Measurements from ENCODE around the gene FCER2. TPM values are rescaled to one million over a fixed set of nuclear protein-coding genes. Genes with fewer than 3 reads are reported as not detected.
A peak's percentile ranks its signal among the peaks of the same experiment; 100 is the strongest.

The FCER2 gene
- polyA plus RNA-seq, 3 donors = 1.1 to 4.1 (median 2.1) TPM

GRCh38 chr19:7645656-7646425 lies 56.1 kb downstream of the FCER2 start:
- H2AFZ ChIP-seq (ENCODE audit: insufficient read depth, low read depth, low read length, poor library complexity, severe bottlenecking) = peak overlapping the region; percentile 8
- H3K4me3 ChIP-seq (replicated peaks in 1 of 3; ENCODE audit: low read depth in 2 of 3, low read length in 3 of 3) = peak overlapping the region; percentile 21 to 75 (median 51)
- H3K36me3 ChIP-seq (replicated peaks in 1 of 2; ENCODE audit: control insufficient read depth in 1 of 2, insufficient read depth in 2 of 2, low read length in 2 of 2) = peaks cover 36 to 62% of the 10 kb centered on the region in 2 donors
- TF ChIP-seq, protein P1, sequence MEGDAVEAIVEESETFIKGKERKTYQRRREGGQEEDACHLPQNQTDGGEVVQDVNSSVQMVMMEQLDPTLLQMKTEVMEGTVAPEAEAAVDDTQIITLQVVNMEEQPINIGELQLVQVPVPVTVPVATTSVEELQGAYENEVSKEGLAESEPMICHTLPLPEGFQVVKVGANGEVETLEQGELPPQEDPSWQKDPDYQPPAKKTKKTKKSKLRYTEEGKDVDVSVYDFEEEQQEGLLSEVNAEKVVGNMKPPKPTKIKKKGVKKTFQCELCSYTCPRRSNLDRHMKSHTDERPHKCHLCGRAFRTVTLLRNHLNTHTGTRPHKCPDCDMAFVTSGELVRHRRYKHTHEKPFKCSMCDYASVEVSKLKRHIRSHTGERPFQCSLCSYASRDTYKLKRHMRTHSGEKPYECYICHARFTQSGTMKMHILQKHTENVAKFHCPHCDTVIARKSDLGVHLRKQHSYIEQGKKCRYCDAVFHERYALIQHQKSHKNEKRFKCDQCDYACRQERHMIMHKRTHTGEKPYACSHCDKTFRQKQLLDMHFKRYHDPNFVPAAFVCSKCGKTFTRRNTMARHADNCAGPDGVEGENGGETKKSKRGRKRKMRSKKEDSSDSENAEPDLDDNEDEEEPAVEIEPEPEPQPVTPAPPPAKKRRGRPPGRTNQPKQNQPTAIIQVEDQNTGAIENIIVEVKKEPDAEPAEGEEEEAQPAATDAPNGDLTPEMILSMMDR (IDR thresholded peaks at IDR 0.05) = no peak
- WGBS (ENCODE audit: insufficient coverage) = 24% methylated on average over 18 of the region's 20 CpGs
- peak overlapping the region; percentile 71 to 94 for H3K4me3 Mint-ChIP-seq
- peaks cover 0 to 2% (median 0%) of the 10 kb centered on the region in 7 donors for H3K9me3 Mint-ChIP-seq
- peak overlapping the region; percentile 61 for H3K9ac ChIP-seq (ENCODE audit: insufficient read depth, low read length, poor library complexity, severe bottlenecking)
- peaks cover 0 to 2% (median 0%) of the 10 kb centered on the region in 3 donors for H3K27me3 Mint-ChIP-seq (ENCODE audit: low read depth in 3 of 3)
- no peak for DNase-seq
- peaks cover 57% of the 10 kb centered on the region for H3K79me2 ChIP-seq (ENCODE audit: insufficient read depth, low read length)
- peak overlapping the region; percentile 73 to 87 for H3K27ac ChIP-seq (ENCODE audit: low read depth in 1 of 2, low read length in 2 of 2)
- no peaks in the 10 kb centered on the region for H3K9me3 ChIP-seq (replicated peaks in 1 of 2; ENCODE audit: control insufficient read depth in 1 of 2, insufficient read depth in 1 of 2, low read length in 2 of 2)
- peaks cover 35 to 63% of the 10 kb centered on the region in 2 donors for H3K36me3 Mint-ChIP-seq
- H3K27ac Mint-ChIP-seq = peak overlapping the region; percentile 88 to 98 (median 93)
- no peaks in the 10 kb centered on the region for H3K27me3 ChIP-seq (ENCODE audit: control insufficient read depth in 2 of 2, insufficient read depth in 2 of 2, low read length in 2 of 2)
- H3K4me2 ChIP-seq (replicated peaks; ENCODE audit: extremely low read depth, low read length, poor library complexity, severe bottlenecking) = peak overlapping the region; percentile 86
- peaks cover 36% of the 10 kb centered on the region for H3K4me1 Mint-ChIP-seq
- peaks cover 46 to 58% of the 10 kb centered on the region in 2 donors for H3K4me1 ChIP-seq (ENCODE audit: control insufficient read depth in 1 of 2, insufficient read depth in 2 of 2, low read length in 2 of 2)
- intact Hi-C loops (cut with micrococcal nuclease) = loop anchor here in 1 of 2 donors (5.0 kb wide), 1 partner anchor 36 kb away; the partner anchor contains the start of gene TRAPPC5
- H4K20me1 ChIP-seq (ENCODE audit: insufficient read depth, low read length) = peaks cover 44% of the 10 kb centered on the region

DNA sequence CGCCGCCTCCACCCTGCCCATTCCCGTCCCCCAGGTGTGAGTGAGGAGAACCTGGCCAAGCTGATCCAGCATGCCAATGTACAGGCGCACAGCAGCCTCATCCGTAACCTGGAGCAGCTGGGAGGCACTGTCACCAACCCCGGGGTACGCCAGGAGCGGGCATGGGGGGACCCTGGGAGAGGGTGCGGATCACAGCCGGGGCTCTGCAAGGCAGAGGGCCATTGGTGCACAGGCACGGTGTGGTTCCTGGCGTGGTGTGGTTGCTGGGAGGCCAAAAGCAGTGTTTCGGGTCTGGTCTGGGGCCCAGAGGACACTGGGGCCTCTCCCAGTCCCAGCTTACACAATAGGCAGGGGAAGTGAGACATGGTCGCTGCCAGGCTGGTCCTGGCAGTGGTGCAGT lies 56.8 kb downstream of the FCER2 start:
- Mint-ChIP-seq H3K36me3 (peaks cover 42 to 70% of the 10 kb centered on the region in 2 donors), H3K9me3 (peaks cover 0 to 2% (median 0%) of the 10 kb centered on the region in 7 donors), H3K4me1 (peaks cover 41% of the 10 kb centered on the region), H3K27ac (peak overlapping the region; percentile 88 to 98 (median 93)), H3K4me3 (peak overlapping the region; percentile 71 to 94), H3K27me3 (ENCODE audit: low read depth in 3 of 3) (no peaks in the 10 kb centered on the region)
- Histone ChIP-seq H3K4me2 (replicated peaks; ENCODE audit: extremely low read depth, low read length, poor library complexity, severe bottlenecking) (peak overlapping the region; percentile 86), H3K79me2 (ENCODE audit: insufficient read depth, low read length) (peaks cover 64% of the 10 kb centered on the region), H3K27ac (ENCODE audit: low read depth in 1 of 2, low read length in 2 of 2) (peak overlapping the region; percentile 73 to 87), H3K4me3 (replicated peaks in 1 of 3; ENCODE audit: low read depth in 2 of 3, low read length in 3 of 3) (peak overlapping the region in 2 of 3 experiments; percentile 51 to 75), H3K4me1 (ENCODE audit: control insufficient read depth in 1 of 2, insufficient read depth in 2 of 2, low read length in 2 of 2) (peaks cover 46 to 60% of the 10 kb centered on the region in 2 donors), H2AFZ (ENCODE audit: insufficient read depth, low read depth, low read length, poor library complexity, severe bottlenecking) (no peak overlapping the region), H3K9me3 (replicated peaks in 1 of 2; ENCODE audit: control insufficient read depth in 1 of 2, insufficient read depth in 1 of 2, low read length in 2 of 2) (no peaks in the 10 kb centered on the region), H3K36me3 (replicated peaks in 1 of 2; ENCODE audit: control insufficient read depth in 1 of 2, insufficient read depth in 2 of 2, low read length in 2 of 2) (peaks cover 43 to 68% of the 10 kb centered on the region in 2 donors), H3K27me3 (ENCODE audit: control insufficient read depth in 2 of 2, insufficient read depth in 2 of 2, low read length in 2 of 2) (no peaks in the 10 kb centered on the region), H3K9ac (ENCODE audit: insufficient read depth, low read length, poor library complexity, severe bottlenecking) (peak overlapping the region; percentile 61), H4K20me1 (ENCODE audit: insufficient read depth, low read length) (peaks cover 51% of the 10 kb centered on the region)
- TF ChIP-seq, protein P1 (IDR thresholded peaks at IDR 0.05) = no peak
- 38% methylated on average over 9 of the region's 14 CpGs for WGBS (ENCODE audit: insufficient coverage)
- DNase-seq = peak; percentile 63 to 77 (median 69)
- intact Hi-C loops (cut with micrococcal nuclease) = loop anchor here in 1 of 2 donors (5.0 kb wide), 1 partner anchor 37 kb away; the partner anchor contains the start of gene TRAPPC5
